Measurements from ENCODE around the gene NUMBL. TPM values are rescaled to one million over a fixed set of nuclear protein-coding genes. Genes with fewer than 3 reads are reported as not detected.

NUMBL gene
- polyA plus RNA-seq, 1 experiment: 29.4 TPM

- Histone ChIP-seq H3K27me3 (ENCODE audit: control insufficient read depth, insufficient read depth, low read length) (no peaks in the 10 kb centered on the region), H3K4me3 (ENCODE audit: low read depth, low read length) (no peak overlapping the region), H3K27ac (ENCODE audit: low read depth, low read length) (no peak overlapping the region), H3K9me3 (ENCODE audit: control insufficient read depth, insufficient read depth, low read length) (no peaks in the 10 kb centered on the region; the same call in 1 of the 2 replicates)
- ChIA-PET CTCF (no interaction called here), POLR2A (no interaction called here)
- no peak for TF ChIP-seq CTCF (IDR thresholded peaks at IDR 0.05; ENCODE audit: low read depth, low read length)
- DNase-seq (ENCODE audit: low read depth, low spot score): no peak
Observed at GRCh38 chr19:40693896-40694295, 3.4 kb upstream of the NUMBL start.

- ChIA-PET CTCF (no interaction called here), POLR2A (no interaction called here)
- TF ChIP-seq CTCF (IDR thresholded peaks at IDR 0.05; ENCODE audit: low read depth, low read length): no peak
- no peaks in the 10 kb centered on the region; the same call in 1 of the 2 replicates for H3K9me3 ChIP-seq (ENCODE audit: control insufficient read depth, insufficient read depth, low read length)
- no peak overlapping the region for H3K4me3 ChIP-seq (ENCODE audit: low read depth, low read length)
- H3K27ac ChIP-seq (ENCODE audit: low read depth, low read length): no peak overlapping the region
- no peak for DNase-seq (ENCODE audit: low read depth, low spot score)
- no peaks in the 10 kb centered on the region for H3K27me3 ChIP-seq (ENCODE audit: control insufficient read depth, insufficient read depth, low read length)
Observed at GRCh38 chr19:40693150-40693788, 2.8 kb upstream of the NUMBL start.

GRCh38 chr19:40692212-40692551 lies 1.7 kb upstream of the NUMBL start:
- Histone ChIP-seq H3K9me3 (ENCODE audit: control insufficient read depth, insufficient read depth, low read length) (no peaks in the 10 kb centered on the region; the same call in 1 of the 2 replicates), H3K27me3 (ENCODE audit: control insufficient read depth, insufficient read depth, low read length) (no peaks in the 10 kb centered on the region), H3K27ac (ENCODE audit: low read depth, low read length) (no peak overlapping the region), H3K4me3 (ENCODE audit: low read depth, low read length) (no peak overlapping the region)
- ChIA-PET POLR2A (no interaction called here), CTCF (no interaction called here)
- no peak for TF ChIP-seq CTCF (IDR thresholded peaks at IDR 0.05; ENCODE audit: low read depth, low read length)
- DNase-seq (ENCODE audit: low read depth, low spot score): no peak

GRCh38 chr19:40691421-40692211 lies 1.2 kb upstream of the NUMBL start:
- Histone ChIP-seq H3K27ac (ENCODE audit: low read depth, low read length) (peak overlapping the region; percentile 96), H3K9me3 (ENCODE audit: control insufficient read depth, insufficient read depth, low read length) (no peaks in the 10 kb centered on the region; the same call in 1 of the 2 replicates), H3K4me3 (ENCODE audit: low read depth, low read length) (peak overlapping the region; percentile 60; the same call in 1 of the 2 replicates), H3K27me3 (ENCODE audit: control insufficient read depth, insufficient read depth, low read length) (no peaks in the 10 kb centered on the region)
- CTCF ChIA-PET: interaction anchor here (0.7 to 0.9 kb wide), 2 partner anchors 11 to 107 kb away, joined by 3 to 4 read pairs; no protein-coding TSS in a partner anchor
- no peak for DNase-seq (ENCODE audit: low read depth, low spot score)
- POLR2A ChIA-PET: interaction anchor here (0.7 to 2.1 kb wide), 7 partner anchors 25 to 494 kb away, joined by 3 to 17 read pairs (median 8); partner anchors contain the start of genes ACTMAP, COQ8B, ITPKC and RAB4B
- no peak for TF ChIP-seq CTCF (IDR thresholded peaks at IDR 0.05; ENCODE audit: low read depth, low read length)

Measured in AG04450 (cell line).